GM12878 (cell line): Measurements from ENCODE around the gene RSRC1. TPM values are rescaled to one million over a fixed set of nuclear protein-coding genes. Genes with fewer than 3 reads are reported as not detected.

Experiments used
- BMI1 ChIP-seq: fragments of 450-650 bp; IDR thresholded peaks from 2 replicates; pipeline ENCODE4 v1.6.1; 2016; ENCODE audit warnings: mild to moderate bottlenecking, moderate library complexity, borderline replicate concordance
- CBFB ChIP-seq: IDR thresholded peaks from 2 replicates; pipeline ENCODE4 v1.6.1; 2016; ENCODE audit warnings: antibody characterized with exemption, low read depth
- E2F8 ChIP-seq: fragments of 450-650 bp; IDR thresholded peaks from 2 replicates; pipeline ENCODE4 v1.6.1; 2018; ENCODE audit warnings: mild to moderate bottlenecking, low read depth, moderate library complexity; ENCODE audit not compliant: partially characterized antibody
- IKZF2 ChIP-seq, 2 experiments: fragments of 450-650 bp; IDR thresholded peaks; 2 replicates each; pipeline ENCODE4 v1.6.1; 2017; ENCODE audit warnings: mild to moderate bottlenecking in 2 of 2, moderate library complexity in 2 of 2
- POU2F2 ChIP-seq: IDR thresholded peaks from 3 replicates; pipeline ENCODE4 v1.6.1; 2011; ENCODE audit warnings: low read depth, mild to moderate bottlenecking, low read length, borderline replicate concordance
- PRDM15 ChIP-seq: fragments of 450-650 bp; formaldehyde crosslinking; IDR thresholded peaks from 2 replicates; pipeline ENCODE4 v1.4.0; 2020; ENCODE audit warnings: mild to moderate bottlenecking, moderate library complexity
- SMC3 ChIP-seq: IDR thresholded peaks from 2 replicates; pipeline ENCODE4 v1.6.1; 2011; ENCODE audit warnings: low read length, improper control_type of control experiment, borderline replicate concordance
- polyA plus RNA-seq, 11 experiments: library from polyadenylated mRNA; depleted of rRNA in 4 of 11; unstranded in 6 of 11; stranded (reverse) in 5 of 11; fragments of >200 nt; fragmentation: Nextera tagmentation in 4 of 11; fragmentation: Illumina TruSeq in 1 of 11; extraction: Ambion mirVana in 4 of 11; extraction: Trizol in 1 of 11; gene quantifications; 1 replicate in 1 of 11; 2 replicates in 10 of 11; pipeline versions ENCODE4 v1.2.1 to v1.2.3, GENCODE V29; 2011 to 2016; ENCODE audit warnings: inconsistent platforms in 2 of 11, missing spikeins in 2 of 11, low read depth in 1 of 11
- total RNA-seq, 4 experiments: library from RNA; depleted of rRNA in 3 of 4; stranded (reverse); fragments of >200 nt in 3 of 4; fragmentation: Illumina TruSeq in 1 of 4; extraction: Trizol in 1 of 4; gene quantifications; 2 replicates each; pipeline versions ENCODE4 v1.2.1 to v1.2.3, GENCODE V29; 2013 to 2021
- TF ChIP-seq, protein P1 (sequence below): IDR thresholded peaks from 2 replicates; pipeline ENCODE4 v1.6.1; 2011; ENCODE audit warnings: low read depth, mild to moderate bottlenecking, low read length, moderate library complexity, borderline replicate concordance; ENCODE audit errors: extremely low read depth
- TF ChIP-seq, protein P2 (sequence below): IDR thresholded peaks from 2 replicates; pipeline ENCODE4 v1.6.1; 2012; ENCODE audit warnings: low read depth, low read length, improper control_type of control experiment
- TF ChIP-seq, protein P3 (sequence below): fragments of 450-650 bp; IDR thresholded peaks from 2 replicates; pipeline ENCODE4 v1.6.1; 2017; ENCODE audit warnings: mild to moderate bottlenecking, moderate library complexity

Gene RSRC1
- total and polyA plus RNA-seq, 10 of the 15 experiments (the other 5 are each of a cell fraction or from before 2014, with no cell fraction given), result 16.4 to 85.9 (median 42.0) TPM

GRCh38 chr3:158128755-158129154, 18.9 kb downstream of the RSRC1 start (continued):
- TF ChIP-seq PRDM15 (CRISPR knock-in tag) (no peak), CBFB (no peak), E2F8 (no peak), IKZF2 (IDR thresholded peaks at IDR 0.05) (no peak), BMI1 (no peak), SMC3 (no peak), POU2F2 (no peak)
- TF ChIP-seq, protein P1, sequence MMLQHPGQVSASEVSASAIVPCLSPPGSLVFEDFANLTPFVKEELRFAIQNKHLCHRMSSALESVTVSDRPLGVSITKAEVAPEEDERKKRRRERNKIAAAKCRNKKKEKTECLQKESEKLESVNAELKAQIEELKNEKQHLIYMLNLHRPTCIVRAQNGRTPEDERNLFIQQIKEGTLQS, result no peak
- TF ChIP-seq, protein P2, sequence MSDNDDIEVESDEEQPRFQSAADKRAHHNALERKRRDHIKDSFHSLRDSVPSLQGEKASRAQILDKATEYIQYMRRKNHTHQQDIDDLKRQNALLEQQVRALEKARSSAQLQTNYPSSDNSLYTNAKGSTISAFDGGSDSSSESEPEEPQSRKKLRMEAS, result no peak
- TF ChIP-seq, protein P3, sequence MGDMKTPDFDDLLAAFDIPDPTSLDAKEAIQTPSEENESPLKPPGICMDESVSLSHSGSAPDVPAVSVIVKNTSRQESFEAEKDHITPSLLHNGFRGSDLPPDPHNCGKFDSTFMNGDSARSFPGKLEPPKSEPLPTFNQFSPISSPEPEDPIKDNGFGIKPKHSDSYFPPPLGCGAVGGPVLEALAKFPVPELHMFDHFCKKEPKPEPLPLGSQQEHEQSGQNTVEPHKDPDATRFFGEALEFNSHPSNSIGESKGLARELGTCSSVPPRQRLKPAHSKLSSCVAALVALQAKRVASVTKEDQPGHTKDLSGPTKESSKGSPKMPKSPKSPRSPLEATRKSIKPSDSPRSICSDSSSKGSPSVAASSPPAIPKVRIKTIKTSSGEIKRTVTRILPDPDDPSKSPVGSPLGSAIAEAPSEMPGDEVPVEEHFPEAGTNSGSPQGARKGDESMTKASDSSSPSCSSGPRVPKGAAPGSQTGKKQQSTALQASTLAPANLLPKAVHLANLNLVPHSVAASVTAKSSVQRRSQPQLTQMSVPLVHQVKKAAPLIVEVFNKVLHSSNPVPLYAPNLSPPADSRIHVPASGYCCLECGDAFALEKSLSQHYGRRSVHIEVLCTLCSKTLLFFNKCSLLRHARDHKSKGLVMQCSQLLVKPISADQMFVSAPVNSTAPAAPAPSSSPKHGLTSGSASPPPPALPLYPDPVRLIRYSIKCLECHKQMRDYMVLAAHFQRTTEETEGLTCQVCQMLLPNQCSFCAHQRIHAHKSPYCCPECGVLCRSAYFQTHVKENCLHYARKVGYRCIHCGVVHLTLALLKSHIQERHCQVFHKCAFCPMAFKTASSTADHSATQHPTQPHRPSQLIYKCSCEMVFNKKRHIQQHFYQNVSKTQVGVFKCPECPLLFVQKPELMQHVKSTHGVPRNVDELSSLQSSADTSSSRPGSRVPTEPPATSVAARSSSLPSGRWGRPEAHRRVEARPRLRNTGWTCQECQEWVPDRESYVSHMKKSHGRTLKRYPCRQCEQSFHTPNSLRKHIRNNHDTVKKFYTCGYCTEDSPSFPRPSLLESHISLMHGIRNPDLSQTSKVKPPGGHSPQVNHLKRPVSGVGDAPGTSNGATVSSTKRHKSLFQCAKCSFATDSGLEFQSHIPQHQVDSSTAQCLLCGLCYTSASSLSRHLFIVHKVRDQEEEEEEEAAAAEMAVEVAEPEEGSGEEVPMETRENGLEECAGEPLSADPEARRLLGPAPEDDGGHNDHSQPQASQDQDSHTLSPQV, result no peak
